ENCODE results near the gene BMERB1. TPM values are rescaled to one million over a fixed set of nuclear protein-coding genes. Genes with fewer than 3 reads are reported as not detected.
"Not testable (repeated sequence)": the region's sequence is repeated elsewhere in the genome, so short reads cannot be mapped to it uniquely, and the experiment has no call there.

The BMERB1 gene
- total RNA-seq, 1 experiment from 2014 or later = 13.6 TPM

- no peak for TF ChIP-seq SP1 (CRISPR knock-in tag; conservative IDR thresholded peaks at IDR 0.05)
- TF ChIP-seq NFE2L1 (CRISPR knock-in tag; IDR thresholded peaks at IDR 0.05) = no peak
- TF ChIP-seq HMGXB4 (CRISPR knock-in tag; IDR thresholded peaks at IDR 0.05) = no peak
Observed at GRCh38 chr16:15566095-15566494, 131.7 kb downstream of the BMERB1 start (continued).

GRCh38 chr16:15567823-15568222 is 133.4 kb downstream of the BMERB1 start:
- DNase-seq (ENCODE audit: low spot score) (no peak), ATAC-seq (no peak)
- CTCF ChIA-PET = interaction anchor here (0.9 kb wide), 1 partner anchor 28 kb away, joined by 3 read pairs; no protein-coding TSS in a partner anchor
- TF ChIP-seq PREB (CRISPR knock-in tag; IDR thresholded peaks at IDR 0.05; ENCODE audit: borderline replicate concordance) = no peak
- no peak for TF ChIP-seq NFATC4 (CRISPR knock-in tag; IDR thresholded peaks at IDR 0.05)
- TF ChIP-seq TEAD1 (CRISPR knock-in tag; IDR thresholded peaks at IDR 0.05) = no peak
- TF ChIP-seq FOXJ3 (CRISPR knock-in tag; IDR thresholded peaks at IDR 0.05; ENCODE audit: borderline replicate concordance) = no peak
- TF ChIP-seq HMGA2 (CRISPR knock-in tag; IDR thresholded peaks at IDR 0.05) = no peak
- TF ChIP-seq MYBL2 (CRISPR knock-in tag; IDR thresholded peaks at IDR 0.05) = no peak
- TF ChIP-seq IRF1 (CRISPR knock-in tag; IDR thresholded peaks at IDR 0.05) = no peak
- TF ChIP-seq PRDM15 (CRISPR knock-in tag; IDR thresholded peaks at IDR 0.05) = no peak
- no peak for TF ChIP-seq CREB1 (CRISPR knock-in tag; IDR thresholded peaks at IDR 0.05)
- TF ChIP-seq FOXP4 (CRISPR knock-in tag; IDR thresholded peaks at IDR 0.05) = no peak
- no peak for TF ChIP-seq NR2C2 (CRISPR knock-in tag; IDR thresholded peaks at IDR 0.05)
- no peak for TF ChIP-seq ZNF512 (CRISPR knock-in tag; IDR thresholded peaks at IDR 0.05; ENCODE audit: borderline replicate concordance)
- no peak for TF ChIP-seq SMAD4 (CRISPR knock-in tag; IDR thresholded peaks at IDR 0.05)
- TF ChIP-seq GABPB1 (CRISPR knock-in tag; IDR thresholded peaks at IDR 0.05) = no peak
- TF ChIP-seq ZNF532 (CRISPR knock-in tag; IDR thresholded peaks at IDR 0.05; ENCODE audit: borderline replicate concordance) = no peak
- H3K4me3 Mint-ChIP-seq = no peak overlapping the region
- H3K36me3 Mint-ChIP-seq = no peaks in the 10 kb centered on the region
- H3K9me3 Mint-ChIP-seq = no peaks in the 10 kb centered on the region
- H3K4me1 Mint-ChIP-seq = peaks cover 35% of the 10 kb centered on the region
- H3K27ac Mint-ChIP-seq = no peak overlapping the region
- no peaks in the 10 kb centered on the region for H3K27me3 Mint-ChIP-seq (ENCODE audit: low read depth)
- POLR2A ChIA-PET = no interaction called here

- H3K27ac Mint-ChIP-seq; H3K9me3 Mint-ChIP-seq; H3K36me3 Mint-ChIP-seq; ATAC-seq; POLR2A ChIA-PET; H3K27me3 Mint-ChIP-seq (ENCODE audit: low read depth); DNase-seq (ENCODE audit: low spot score); CTCF ChIA-PET; H3K4me3 Mint-ChIP-seq: not testable (repeated sequence)
- H3K4me1 Mint-ChIP-seq = peaks cover 25% of the 10 kb centered on the region
Observed at GRCh38 chr16:15570666-15571065, 136.3 kb downstream of the BMERB1 start.
